Dedifferentiated amniotic fluid mesenchymal stem cell (primary cell): ENCODE results near the gene DNMT3A.

Source experiments
- DNase-seq: peaks from one replicate; pipeline ENCODE4 v3.0.0-alpha.2; 2016; ENCODE audit errors: extremely low spot score

DNMT3A gene

DNA sequence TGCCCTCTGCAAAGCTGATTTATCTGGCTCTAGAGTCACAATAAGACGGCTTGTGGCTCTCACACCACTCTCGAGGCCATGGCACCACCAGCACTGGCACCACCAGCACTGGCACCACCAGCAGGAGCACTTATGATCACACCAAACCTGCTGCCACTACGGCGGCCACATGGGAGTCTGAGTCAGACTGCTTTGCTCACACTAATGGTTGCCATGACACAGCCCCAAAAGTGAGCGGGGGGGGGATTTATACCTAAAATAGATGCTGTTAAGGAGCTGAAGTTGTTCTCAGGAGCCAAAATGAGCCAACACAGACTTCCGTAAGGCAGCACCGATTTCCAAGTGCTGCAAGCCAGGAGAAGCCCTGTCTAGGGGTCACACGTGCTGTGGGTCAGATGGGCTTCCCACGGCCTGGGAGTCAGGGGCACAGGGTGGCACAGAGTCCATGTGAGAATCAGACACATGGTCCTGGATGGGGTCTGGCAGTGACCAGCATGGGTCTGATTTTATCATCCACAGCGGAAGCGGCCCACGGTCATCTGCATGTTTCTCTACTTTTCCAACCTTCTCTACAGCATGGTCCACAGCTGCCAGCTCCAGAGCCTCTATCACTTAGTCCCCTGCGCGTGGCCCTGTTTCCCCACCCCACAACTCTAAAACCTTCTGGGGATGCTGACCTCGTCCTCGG is 16.7 kb downstream of the DNMT3A start:
- DNase-seq: no peak

DNA sequence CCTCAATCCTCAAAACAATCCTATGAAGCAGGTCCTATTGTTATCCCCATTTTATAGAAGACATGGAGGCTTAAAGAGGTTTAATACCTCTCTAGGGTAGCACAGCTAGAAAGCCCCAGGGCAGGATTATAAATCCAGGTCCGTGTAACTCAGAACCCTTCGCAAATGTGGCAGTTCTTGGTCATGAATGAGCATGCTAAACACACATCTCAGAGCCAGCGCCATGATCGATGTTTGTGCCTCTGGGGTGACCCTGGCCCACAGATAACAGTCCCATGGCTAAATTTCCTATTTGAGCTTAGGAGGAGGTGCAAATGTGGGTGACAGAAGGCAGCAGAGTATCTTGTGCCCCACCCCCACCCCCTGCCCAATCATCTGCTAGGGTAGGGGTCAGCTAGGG is 17.5 kb downstream of the DNMT3A start:
- no peak for DNase-seq

DNA sequence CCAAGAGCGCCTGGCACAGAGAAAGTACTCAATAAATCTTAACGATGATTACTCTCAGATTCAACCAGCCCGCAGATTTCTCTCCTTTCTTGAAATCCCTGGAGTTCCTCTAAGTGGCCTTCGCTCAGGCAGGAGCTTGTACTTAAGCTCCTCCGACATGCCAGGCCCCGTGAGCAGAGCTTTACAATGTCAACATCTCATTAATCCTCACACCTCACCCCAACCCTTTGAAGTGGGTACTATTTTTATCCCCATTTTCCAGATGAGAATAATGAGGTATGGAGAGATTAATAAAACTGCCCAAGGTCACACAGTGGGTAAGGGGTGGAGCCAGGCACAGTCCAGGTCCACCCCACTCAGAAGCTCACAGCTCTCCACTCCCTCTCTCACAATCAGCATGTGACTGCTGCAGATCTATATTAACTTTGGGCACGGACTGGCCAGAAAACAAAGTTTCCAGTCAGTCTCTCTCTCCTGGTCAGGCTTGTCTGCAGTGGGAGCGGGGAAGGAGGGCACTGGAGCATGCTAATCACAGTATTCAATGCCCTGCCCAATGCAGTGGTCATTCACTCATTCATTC is 18.0 kb downstream of the DNMT3A start:
- no peak for DNase-seq

DNA sequence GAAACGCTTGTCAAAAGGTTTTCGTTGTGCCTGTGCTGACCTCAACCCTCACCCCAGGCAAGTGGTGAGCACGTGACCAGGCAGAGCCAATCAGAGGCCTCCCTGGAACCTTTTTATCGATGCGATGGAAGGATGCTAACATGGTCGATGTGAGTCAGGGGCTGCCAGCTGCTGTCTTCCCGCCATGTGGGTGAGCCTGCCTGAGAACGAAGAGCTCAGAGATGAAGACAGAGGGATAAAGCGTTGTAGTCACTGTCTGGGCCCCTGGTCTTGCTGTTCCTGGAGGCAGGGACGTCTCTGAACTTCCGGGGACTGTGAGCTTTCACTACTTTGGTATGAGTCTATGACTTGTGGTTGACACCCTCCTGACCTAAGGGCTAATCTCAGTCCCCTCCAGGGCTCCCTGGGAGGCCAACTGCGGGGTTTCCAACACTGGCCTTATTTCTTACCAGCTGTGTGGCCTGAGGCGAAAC is 18.6 kb downstream of the DNMT3A start:
- no peak for DNase-seq

DNA sequence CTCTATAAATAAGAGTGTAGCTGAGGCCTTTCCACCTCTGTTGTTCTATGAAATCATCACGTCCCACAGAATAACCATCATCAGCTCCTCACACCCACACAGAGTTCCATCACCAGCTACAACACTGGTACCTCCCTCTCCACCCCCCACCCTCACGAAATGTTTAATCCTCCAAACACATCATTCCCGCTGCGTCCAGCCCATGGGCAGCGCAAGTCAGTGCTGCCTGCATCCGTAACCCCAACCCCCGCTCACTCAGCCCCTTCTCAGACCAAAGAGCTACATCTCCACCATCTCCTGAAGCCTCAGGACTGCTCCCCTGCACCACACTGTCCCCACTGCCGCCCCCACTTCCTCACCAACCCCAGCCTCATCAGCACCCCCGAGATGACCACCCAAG is 19.4 kb downstream of the DNMT3A start:
- no peak for DNase-seq

DNA sequence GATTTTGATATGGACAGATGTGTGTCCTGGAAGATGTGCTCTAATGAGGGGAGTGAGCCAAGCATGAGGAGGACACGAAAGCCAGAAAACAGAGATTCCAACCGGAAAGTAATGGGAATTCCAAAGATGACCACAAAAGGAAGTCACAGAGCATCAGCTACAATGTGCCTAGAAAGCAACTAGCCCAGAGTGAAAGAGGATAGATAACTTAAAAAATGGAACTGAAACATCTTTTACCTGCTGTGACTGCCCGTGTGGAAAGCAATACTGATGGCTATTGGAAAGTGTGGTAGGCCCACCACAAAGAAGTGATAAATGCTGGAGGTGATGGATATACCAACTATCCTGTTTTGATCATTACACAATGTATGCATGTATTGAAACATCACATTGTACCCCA is 21.6 kb downstream of the DNMT3A start:
- DNase-seq: no peak

DNA sequence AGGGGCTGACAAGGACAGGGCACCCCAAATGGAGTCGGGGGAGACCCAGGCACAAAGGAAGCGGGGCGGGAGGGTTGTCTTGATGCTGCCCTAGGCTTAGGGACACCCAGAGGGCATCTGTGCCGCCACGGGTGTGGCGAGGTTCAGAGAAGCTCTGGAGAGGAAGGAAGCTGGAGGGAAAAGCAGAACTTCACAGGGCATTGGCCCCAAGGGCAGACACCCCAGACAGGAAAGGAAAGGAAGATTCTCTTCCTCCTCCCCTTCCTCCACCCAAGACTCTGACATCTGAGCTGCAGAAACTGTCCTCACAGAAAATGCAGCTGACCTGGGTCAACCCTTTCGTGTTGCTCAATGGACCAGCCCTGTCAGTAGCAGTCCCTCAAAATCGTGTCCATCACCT is 25.6 kb downstream of the DNMT3A start:
- DNase-seq: no peak

DNA sequence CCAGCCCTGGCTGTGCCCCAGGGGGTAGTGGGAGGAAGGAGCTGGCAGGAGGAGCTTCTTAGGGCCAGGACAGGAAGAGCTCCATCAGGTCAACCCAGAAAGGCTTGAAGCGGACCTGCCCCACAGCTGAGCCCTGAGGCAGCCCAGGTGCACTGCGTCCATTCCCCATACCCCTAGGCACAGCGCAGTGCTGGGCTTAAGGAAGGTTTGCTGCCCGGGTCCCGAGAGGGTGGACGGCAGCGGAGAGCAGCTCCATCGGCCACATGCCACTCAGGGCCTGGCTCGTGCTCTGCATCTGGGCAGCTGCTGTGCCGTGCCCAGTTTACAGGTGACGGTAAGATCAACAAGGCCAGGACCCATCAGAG is 26.4 kb downstream of the DNMT3A start:
- no peak for DNase-seq

DNA sequence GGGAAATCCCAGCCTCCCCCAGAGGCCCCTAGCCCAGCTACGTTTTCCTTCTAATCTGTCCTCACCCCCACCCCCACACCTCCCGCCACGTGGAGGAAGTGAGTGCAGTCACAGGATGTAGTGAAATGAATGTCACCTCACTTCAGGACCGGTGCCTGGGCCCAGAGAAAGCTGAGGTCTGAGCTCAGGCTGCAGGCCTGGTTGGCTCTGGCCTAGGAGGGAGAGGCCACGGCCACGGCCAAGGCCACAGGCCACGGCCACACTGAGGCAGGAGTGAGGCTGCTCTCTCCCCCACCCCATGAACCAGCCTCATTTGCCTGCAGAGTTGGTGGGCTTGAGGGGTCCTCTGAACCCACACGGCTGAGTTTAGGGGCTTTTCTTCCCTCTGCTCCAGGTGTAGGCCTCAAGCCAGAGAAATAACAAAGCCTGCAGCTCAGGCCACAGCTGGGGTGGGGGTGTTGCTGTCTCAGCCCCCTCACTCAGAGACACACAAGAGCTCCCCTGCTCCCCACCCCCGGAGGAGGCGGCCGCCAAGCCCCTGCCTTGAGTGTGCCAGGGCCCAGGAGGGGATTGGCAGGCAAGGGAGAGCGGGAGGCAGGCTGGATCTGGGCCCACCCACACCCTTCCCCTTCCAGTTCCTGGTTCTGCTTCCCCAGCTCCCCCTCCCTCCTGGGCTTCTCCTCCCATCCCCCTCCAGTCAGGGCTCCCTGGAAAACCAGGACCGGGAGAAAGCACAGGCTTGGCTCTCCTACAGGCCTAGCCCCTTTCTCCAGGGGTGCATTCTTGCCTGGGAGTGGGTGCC is 27.0 kb downstream of the DNMT3A start:
- no peak for DNase-seq

DNA sequence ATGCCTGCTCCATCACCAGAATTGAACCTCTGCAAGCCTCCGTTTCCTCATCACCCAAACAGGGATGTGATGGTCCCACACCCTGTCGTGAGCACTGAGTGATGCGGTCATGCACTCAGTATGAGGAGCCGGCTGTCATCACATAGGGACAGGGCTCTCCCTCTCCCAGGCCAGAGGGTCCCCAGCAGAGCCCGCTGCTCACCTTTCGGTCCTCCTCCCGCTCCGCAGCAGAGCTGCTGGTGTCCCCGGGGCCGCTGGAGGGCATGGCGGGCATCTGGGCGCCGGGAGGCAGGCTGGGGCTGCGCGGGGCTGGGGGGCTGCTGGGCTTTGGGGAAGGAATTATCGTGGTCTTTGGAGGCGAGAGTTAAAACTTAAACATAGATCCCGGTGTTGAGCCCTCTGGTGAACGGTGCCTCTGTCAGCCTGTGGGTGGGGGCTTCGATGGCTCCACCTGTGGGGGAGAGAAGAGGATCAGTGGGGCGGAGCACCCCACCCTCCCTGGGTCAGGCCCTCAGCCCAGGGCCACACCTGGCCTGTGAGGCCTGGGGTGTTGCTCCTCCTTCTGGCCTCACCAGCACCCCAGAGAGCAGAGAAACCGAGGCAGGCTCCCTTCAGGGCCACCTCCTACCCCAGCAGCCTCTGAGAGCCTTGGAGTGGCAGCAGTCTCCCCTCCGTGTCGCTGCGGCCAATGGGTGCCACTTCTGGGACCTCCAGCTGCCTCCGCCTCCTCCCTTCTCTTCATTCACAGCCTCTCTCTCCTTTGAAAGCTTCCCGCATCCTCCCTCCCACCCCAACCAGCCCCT is 27.8 kb downstream of the DNMT3A start:
- no peak for DNase-seq

DNA sequence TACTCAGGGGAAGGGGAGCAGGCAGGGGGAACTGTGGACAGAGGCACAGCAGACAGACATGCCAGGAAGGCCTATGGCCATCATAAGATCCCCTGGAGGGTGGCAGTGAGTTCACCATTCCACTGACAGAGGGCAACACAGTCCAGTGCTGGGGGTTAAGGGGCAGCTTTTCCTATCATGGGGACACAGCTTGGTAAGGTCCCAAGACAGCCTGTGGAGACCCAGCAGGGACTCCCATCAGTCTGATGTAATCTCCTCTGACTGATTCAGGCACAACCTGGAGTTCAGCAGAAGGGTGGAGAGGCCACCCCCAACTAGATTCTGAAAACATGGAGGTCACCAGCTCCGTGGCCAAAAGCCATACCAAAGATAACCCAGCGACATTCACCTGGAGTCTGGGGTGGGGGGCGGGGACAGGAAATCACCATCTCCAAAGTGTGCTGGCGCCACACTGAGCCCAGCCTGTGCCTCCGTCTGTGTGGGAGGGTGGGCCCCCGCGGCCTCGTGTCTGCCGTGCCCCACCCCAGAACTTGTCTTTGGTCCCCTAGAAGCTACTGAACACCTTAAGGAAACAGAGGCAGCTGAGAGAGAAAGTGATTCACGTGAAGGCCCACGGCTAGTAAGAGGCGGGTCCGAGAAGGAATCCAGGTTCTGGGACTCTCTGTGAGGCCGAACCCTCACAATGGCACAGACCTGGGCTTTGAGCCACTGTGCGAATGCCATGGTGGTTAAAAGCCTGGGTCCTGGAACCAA is 28.6 kb downstream of the DNMT3A start:
- no peak for DNase-seq

DNA sequence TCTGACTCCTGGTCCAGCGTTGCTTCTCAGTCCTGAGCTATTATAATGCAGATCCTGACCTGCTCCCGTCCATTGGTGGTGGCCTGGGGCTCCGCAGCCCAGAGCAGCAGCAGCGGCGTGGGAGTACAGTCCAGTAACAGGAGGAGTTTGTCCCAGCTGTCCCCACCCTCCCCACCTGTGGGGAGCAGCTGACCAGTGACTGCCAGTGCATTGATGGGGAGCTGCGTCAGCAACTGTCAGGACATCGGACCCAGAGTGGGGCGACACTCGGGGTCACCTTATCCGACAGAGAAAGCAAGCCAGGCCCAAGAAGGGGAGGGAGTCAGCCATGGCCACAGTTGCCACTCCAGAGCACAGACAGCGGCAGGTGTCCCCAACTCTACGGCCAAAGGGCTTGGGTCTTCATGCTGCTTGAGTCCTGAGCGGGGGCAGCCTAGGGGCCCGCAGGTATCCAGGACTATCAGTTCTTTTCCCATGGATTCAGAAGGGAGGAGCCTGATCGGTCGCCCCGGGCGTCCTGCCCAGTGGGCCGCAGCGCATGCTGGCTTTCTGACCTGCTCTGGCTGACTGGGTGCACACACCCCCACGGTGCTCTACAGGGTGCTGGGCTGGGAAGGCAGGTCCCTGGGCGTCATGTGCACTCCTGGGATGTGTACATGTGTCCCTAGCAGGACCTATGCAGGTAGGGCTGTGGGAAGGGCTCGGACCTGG is 29.7 kb downstream of the DNMT3A start:
- no peak for DNase-seq

DNA sequence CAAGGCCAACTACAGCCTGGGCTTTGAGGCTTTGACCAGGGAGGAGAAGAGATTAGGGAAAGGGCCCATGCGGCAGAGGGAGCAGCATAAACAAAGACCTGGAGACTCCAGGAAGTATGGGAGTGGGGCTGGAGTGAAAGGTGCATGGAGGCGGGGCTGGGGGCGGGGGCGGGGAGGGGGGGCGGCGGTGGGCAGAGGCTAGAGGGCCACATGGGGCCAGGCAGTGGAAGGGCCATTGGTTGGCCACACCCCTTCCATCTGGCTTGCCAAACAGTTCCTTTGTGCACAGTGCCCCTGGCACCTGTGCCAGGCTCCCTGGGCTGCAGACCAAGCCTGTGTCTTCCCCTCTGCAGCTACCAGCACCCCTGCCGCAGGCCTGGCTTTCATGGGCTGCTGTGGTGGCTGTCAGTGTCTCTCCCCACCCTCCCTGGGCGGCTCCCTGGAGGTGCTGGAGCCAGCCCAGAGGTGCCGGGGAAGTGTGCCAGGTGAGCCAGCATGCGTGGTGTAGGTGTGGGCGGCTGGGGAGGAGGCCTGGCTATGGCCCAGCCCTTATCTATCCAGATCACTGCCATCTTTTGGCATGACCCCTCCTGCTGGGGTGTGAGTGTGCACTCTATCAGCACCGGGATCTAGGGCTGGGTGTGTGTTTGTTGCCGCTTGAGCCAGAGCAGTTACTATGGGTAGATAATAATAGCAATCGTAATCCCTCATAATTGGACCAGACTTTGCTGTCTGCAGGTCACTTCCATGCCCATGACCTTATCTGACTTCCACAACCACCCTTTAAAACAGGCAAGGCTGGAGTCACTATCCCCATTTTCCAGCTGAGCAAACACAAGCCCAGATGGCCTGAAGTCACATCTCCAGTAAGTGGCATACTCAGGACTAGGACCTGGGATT is 30.5 kb downstream of the DNMT3A start:
- no peak for DNase-seq

DNA sequence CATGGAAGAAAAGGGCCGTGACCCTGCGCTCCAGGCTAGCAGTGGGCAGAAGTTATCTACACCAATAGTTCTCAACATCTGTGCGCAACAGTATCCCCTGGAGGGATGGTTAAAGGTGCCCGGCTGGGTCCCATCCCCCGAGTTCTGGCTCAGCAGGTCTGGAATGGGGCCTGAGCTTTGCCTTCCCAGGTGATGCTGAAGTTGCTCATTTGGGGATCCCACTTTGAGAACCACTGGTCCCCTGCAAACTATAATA is 31.1 kb downstream of the DNMT3A start:
- DNase-seq: no peak

DNA sequence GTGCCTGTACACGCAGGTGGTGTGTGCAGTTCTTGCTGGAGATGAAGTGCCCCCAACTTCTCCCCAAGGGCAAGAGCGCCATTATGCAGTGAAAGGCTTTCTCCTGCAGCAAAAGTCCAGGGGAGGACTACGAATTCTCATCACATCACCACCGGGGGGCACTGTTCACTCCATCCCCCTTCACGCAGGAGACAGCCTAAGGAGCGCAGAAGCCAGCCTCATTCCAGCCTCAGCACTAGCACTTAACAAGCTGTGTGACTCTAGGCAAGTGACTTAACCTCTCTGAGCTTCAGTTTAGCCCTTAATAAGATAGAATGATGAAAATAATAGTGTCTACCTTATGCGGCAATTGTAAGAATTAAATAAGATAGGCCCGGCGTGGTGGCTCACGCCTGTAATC is 32.3 kb downstream of the DNMT3A start:
- no peak for DNase-seq

DNA sequence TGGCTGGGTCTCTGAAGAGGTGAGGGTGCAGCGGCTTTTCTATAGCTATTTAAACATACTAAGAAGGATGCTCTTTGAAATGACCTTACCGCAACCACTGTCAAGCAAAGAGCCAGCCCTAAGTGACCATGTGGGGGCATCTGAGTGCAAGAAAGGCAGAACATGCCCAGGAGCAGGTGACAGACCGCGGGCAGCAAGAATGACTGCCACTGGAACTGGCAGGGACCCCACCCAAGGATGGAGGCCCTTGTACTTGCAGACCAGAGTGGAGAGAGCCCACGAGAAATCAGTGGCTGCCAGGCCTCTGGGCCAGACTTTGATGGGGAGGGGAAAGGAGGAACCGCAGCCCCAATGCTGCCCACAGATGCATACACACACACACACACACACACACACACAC is 33.1 kb downstream of the DNMT3A start:
- DNase-seq: no peak

DNA sequence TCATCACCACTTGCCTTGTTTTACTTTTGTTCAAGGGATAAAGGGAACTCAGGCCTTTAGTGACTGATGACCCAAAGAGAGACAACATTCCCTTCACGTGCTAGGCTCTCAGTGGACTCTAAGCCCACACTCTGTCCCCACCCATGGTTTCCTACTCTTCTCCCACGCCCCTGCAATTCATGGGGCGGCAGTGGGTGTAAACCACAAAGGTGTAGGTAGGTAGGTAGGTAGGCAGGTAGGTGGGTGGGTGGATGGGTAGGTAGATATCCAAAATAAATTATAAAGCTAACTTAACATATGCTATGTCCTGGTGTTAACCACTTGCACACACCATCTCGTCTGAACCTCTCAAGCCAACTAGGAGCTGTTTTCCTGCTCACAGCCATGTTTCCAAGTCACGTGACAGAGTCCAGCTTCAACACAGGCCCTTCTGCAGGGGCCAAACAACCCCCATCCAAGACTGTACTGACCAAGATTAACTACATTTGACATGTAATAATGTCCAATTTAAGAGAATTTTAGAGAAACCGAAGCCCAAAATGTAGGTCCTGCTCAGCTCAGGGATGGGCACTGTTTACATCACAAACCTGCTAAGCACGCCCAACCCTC is 33.7 kb downstream of the DNMT3A start:
- no peak for DNase-seq

DNA sequence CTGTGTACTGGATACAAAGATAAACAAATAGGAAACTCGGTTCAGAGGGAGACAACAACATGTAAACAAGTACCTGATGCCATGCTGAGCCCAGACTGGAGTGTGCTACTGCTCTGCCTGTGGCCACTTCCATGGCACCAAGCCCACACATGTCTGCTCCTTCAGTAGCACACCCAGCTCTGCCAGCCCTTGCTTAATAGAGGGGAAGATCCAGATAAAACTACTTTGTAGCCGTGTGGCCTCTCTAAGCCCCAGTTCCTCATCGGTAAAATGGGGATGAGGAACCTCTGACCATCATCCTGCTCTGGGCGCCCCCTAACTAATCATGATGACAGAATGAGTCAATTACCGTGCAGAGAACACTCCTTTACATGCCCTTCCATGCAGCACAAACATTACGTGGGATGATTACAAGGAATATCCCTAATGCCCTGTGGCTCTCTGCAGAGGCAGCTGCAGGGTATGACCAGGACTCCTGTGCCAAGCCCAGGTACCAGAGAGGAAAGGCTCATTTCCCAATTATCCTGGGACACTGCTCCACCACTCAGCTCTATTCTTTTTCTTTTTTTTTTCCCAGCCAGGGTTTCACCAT is 34.9 kb downstream of the DNMT3A start:
- DNase-seq: no peak

DNA sequence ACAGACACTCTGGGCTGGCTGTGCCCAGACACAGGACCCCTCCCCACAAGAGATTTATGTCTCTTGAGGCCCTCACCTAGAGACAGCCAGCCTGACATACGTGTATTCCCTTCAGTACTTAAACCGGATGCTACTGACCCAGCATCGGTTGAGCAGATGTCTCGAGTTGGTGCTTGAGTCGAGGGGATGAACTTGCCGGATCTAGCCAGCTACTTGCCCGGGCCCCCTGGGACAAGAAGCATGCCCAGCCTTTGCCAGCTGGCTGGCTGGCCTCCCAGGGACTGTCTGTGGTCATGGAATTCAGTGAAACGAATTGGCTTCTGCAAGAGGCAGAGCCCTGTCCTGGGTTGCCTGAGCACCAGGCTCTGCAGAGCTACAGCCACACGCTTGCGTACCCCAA is 36.0 kb downstream of the DNMT3A start:
- DNase-seq: no peak
